Ascending aorta (tissue), 2 donors: ENCODE measurements around the gene SNRNP70. TPM values are rescaled to one million over a fixed set of nuclear protein-coding genes. Genes with fewer than 3 reads are reported as not detected.
A peak's percentile ranks its signal among the peaks of the same experiment; 100 is the strongest.

Source experiments
- DNase-seq, 2 donors: peaks; one replicate each; pipeline ENCODE4 v3.0.0-alpha.2; 2019; ENCODE audit warnings: low spot score in 2 of 2
- H3K27ac ChIP-seq, 2 donors: fragments of 200-600 bp; sonication (generic); one replicate each; pipeline ENCODE4 v1.5.1; 2016 to 2017; ENCODE audit warnings: mild to moderate bottlenecking in 1 of 2
- H3K27me3 ChIP-seq: fragments of 200-600 bp; sonication (generic); one replicate; pipeline ENCODE4 v1.5.1; 2017
- H3K36me3 ChIP-seq, 2 donors: fragments of 200-600 bp; sonication (generic); one replicate each; pipeline ENCODE4 v1.5.1; 2016
- H3K4me1 ChIP-seq, 2 donors: fragments of 200-600 bp; sonication (generic); one replicate each; pipeline ENCODE4 v1.5.1; 2016 to 2017; ENCODE audit warnings: mild to moderate bottlenecking in 1 of 2
- H3K4me3 ChIP-seq, 2 donors: fragments of 200-600 bp; sonication (generic); one replicate each; pipeline ENCODE4 v1.5.1; 2016 to 2017; ENCODE audit warnings: mild to moderate bottlenecking in 1 of 2
- H3K9me3 ChIP-seq, 2 donors: fragments of 200-600 bp; sonication (generic); one replicate each; pipeline ENCODE4 v1.5.1; 2016
- intact Hi-C: fragments of 100-400 bp; cut with DNase I; formaldehyde crosslinking; loops from one replicate; pipeline ENCODE4 v1.15.1; 2023
- total RNA-seq: library from RNA; depleted of rRNA; stranded (reverse); fragments of >200 nt; gene quantifications from one replicate; pipeline ENCODE4 v1.1.0, GENCODE V29; 2016
- TF ChIP-seq, protein P1 (sequence below), 3 experiments: fragments of 200-600 bp in 2 of 3; fragments of 450-650 bp in 1 of 3; sonication (generic) in 2 of 3; IDR thresholded peaks; one replicate each; pipeline ENCODE4 v1.5.1; 2016 to 2019; ENCODE audit warnings: antibody characterized with exemption in 3 of 3, mild to moderate bottlenecking in 1 of 3, moderate library complexity in 1 of 3

SNRNP70 gene
- total RNA-seq, 1 donor from 2014 or later, result 185 TPM

GRCh38 chr19:49106648-49107135 lies 21.4 kb downstream of the SNRNP70 start:
- intact Hi-C loops, result no loop called here
- H3K4me3 ChIP-seq, result no peak overlapping the region
- peaks cover 0 to 4% of the 10 kb centered on the region in 2 donors for H3K4me1 ChIP-seq
- H3K27me3 ChIP-seq, result no peaks in the 10 kb centered on the region
- TF ChIP-seq, protein P1, sequence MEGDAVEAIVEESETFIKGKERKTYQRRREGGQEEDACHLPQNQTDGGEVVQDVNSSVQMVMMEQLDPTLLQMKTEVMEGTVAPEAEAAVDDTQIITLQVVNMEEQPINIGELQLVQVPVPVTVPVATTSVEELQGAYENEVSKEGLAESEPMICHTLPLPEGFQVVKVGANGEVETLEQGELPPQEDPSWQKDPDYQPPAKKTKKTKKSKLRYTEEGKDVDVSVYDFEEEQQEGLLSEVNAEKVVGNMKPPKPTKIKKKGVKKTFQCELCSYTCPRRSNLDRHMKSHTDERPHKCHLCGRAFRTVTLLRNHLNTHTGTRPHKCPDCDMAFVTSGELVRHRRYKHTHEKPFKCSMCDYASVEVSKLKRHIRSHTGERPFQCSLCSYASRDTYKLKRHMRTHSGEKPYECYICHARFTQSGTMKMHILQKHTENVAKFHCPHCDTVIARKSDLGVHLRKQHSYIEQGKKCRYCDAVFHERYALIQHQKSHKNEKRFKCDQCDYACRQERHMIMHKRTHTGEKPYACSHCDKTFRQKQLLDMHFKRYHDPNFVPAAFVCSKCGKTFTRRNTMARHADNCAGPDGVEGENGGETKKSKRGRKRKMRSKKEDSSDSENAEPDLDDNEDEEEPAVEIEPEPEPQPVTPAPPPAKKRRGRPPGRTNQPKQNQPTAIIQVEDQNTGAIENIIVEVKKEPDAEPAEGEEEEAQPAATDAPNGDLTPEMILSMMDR (IDR thresholded peaks at IDR 0.05), result peak; percentile 42 to 77 (median 68)
- no peaks in the 10 kb centered on the region for H3K9me3 ChIP-seq
- H3K27ac ChIP-seq, result no peak overlapping the region
- no peak for DNase-seq
- peaks cover 58 to 71% of the 10 kb centered on the region in 2 donors for H3K36me3 ChIP-seq

DNA sequence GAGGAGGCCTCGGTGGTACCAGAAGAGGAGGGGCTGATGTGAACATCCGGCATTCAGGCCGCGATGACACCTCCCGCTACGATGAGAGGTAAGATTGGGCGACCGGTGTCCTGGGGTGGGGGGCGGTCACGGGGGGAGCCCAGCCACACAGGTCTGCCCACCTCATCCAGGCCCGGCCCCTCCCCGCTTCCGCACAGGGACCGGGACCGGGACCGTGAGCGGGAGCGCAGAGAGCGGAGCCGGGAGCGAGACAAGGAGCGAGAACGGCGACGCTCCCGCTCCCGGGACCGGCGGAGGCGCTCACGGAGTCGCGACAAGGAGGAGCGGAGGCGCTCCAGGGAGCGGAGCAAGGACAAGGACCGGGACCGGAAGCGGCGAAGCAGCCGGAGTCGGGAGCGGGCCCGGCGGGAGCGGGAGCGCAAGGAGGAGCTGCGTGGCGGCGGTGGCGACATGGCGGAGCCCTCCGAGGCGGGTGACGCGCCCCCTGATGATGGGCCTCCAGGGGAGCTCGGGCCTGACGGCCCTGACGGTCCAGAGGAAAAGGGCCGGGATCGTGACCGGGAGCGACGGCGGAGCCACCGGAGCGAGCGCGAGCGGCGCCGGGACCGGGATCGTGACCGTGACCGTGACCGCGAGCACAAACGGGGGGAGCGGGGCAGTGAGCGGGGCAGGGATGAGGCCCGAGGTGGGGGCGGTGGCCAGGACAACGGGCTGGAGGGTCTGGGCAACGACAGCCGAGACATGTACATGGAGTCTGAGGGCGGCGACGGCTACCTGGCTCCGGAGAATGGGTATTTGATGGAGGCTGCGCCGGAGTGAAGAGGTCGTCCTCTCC lies 22.6 kb downstream of the SNRNP70 start:
- Histone ChIP-seq H3K36me3 (peaks cover 47 to 60% of the 10 kb centered on the region in 2 donors), H3K27me3 (no peaks in the 10 kb centered on the region), H3K4me3 (no peak overlapping the region), H3K9me3 (no peaks in the 10 kb centered on the region), H3K4me1 (peaks cover 0 to 4% of the 10 kb centered on the region in 2 donors), H3K27ac (no peak overlapping the region)
- TF ChIP-seq, protein P1 (IDR thresholded peaks at IDR 0.05), result no peak
- no peak for DNase-seq
- intact Hi-C loops, result no loop called here

DNA sequence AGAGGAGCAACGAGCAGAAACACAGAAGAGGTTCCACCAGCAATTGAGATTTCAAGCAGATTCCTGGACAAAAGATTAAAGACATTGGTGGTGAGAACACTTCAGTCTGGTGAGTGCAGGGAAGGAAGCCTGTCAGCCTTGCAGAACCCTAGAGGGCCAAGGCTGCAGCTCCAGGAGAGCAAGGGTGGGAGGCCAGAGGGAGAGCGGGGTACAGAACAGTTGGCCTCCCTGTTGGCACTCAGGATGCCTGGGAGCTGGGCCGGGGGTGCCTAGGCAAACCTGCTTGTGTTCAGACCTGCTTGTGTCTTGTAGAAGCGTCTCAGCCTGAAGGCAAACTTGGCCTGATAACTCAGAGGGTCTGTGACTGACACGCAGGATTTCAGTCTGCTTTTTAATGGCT lies 23.8 kb downstream of the SNRNP70 start:
- TF ChIP-seq, protein P1 (IDR thresholded peaks at IDR 0.05), result no peak
- no peak overlapping the region for H3K4me3 ChIP-seq
- no peak overlapping the region for H3K27ac ChIP-seq
- H3K27me3 ChIP-seq, result no peaks in the 10 kb centered on the region
- H3K4me1 ChIP-seq, result peaks cover 0 to 9% of the 10 kb centered on the region in 2 donors
- DNase-seq, result no peak
- peaks cover 36 to 48% of the 10 kb centered on the region in 2 donors for H3K36me3 ChIP-seq
- H3K9me3 ChIP-seq, result no peaks in the 10 kb centered on the region
- intact Hi-C loops, result no loop called here

GRCh38 chr19:49109569-49110233 lies 24.4 kb downstream of the SNRNP70 start:
- peak overlapping the region in 1 of 2 donors; percentile 74 for H3K27ac ChIP-seq
- intact Hi-C loops, result no loop called here
- TF ChIP-seq, protein P1 (IDR thresholded peaks at IDR 0.05), result no peak
- H3K4me1 ChIP-seq, result peaks cover 0 to 9% of the 10 kb centered on the region in 2 donors
- no peak overlapping the region for H3K4me3 ChIP-seq
- no peak for DNase-seq
- no peaks in the 10 kb centered on the region for H3K27me3 ChIP-seq
- H3K9me3 ChIP-seq, result no peaks in the 10 kb centered on the region
- peaks cover 29 to 41% of the 10 kb centered on the region in 2 donors for H3K36me3 ChIP-seq

DNA sequence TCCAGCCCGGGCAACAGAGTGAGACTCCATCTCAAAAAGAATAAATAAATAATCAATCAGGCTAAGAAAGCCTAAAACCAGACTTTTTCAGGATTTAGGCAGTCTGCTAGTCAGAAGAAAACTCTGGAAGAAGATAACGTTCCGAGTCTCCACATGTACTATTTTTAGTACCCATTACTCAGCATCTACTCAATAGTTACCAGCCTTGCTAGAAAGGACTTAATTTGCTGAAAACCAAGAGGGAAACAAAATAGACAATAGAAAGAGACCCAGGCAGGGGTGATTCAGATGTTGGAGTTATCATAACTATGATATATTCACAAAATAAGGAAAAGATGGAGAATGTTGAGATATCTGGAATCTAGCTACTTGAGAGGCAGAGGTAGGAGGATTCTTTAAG lies 25.3 kb downstream of the SNRNP70 start:
- peaks cover 23 to 33% of the 10 kb centered on the region in 2 donors for H3K36me3 ChIP-seq
- H3K27me3 ChIP-seq, result no peaks in the 10 kb centered on the region
- no peak overlapping the region for H3K4me3 ChIP-seq
- H3K4me1 ChIP-seq, result peaks cover 0 to 9% of the 10 kb centered on the region in 2 donors
- TF ChIP-seq, protein P1 (IDR thresholded peaks at IDR 0.05), result no peak
- no peaks in the 10 kb centered on the region for H3K9me3 ChIP-seq
- H3K27ac ChIP-seq, result peak overlapping the region in 1 of 2 donors; percentile 74
- DNase-seq, result no peak
- intact Hi-C loops, result no loop called here
